ENCODE measurements around the gene HEMK1.

HEMK1 gene

GRCh38 chr3:50557106-50557505, 12.2 kb upstream of the HEMK1 start:
- Histone ChIP-seq H3K27ac (ENCODE audit: low read depth, low read length) (no peak overlapping the region), H3K4me2 (ENCODE audit: low read length) (no peak overlapping the region), H3K4me3 (ENCODE audit: low read length) (no peak overlapping the region), H3K9me3 (ENCODE audit: control insufficient read depth, insufficient read depth, low read length) (no peaks in the 10 kb centered on the region), H3K9me2 (replicated peaks; ENCODE audit: control insufficient read depth, low read length) (no peaks in the 10 kb centered on the region), H3K4me1 (ENCODE audit: control insufficient read depth, low read length) (no peaks in the 10 kb centered on the region), H3F3A (ENCODE audit: control insufficient read depth, insufficient read depth) (no peaks in the 10 kb centered on the region), H3K36me3 (ENCODE audit: control insufficient read depth, low read length) (no peaks in the 10 kb centered on the region), H3K27me3 (ENCODE audit: control insufficient read depth, low read length) (peaks cover 8% of the 10 kb centered on the region; the same call in 1 of the 2 replicates), H3K79me2 (ENCODE audit: control insufficient read depth, low read length) (no peaks in the 10 kb centered on the region), H4K20me1 (ENCODE audit: control insufficient read depth, insufficient read depth, low read depth, low read length) (no peaks in the 10 kb centered on the region)
- TF ChIP-seq EZH2phosphoT487 (IDR thresholded peaks at IDR 0.05; ENCODE audit: borderline replicate concordance, low read length), result no peak
- TF ChIP-seq CTCF (IDR thresholded peaks at IDR 0.05; ENCODE audit: low read depth, low read length, poor library complexity, severe bottlenecking), result no peak

GRCh38 chr3:50557915-50558314, 11.4 kb upstream of the HEMK1 start:
- Histone ChIP-seq H3K4me3 (ENCODE audit: low read length) (no peak overlapping the region), H3K79me2 (ENCODE audit: control insufficient read depth, low read length) (no peaks in the 10 kb centered on the region), H3K9me2 (replicated peaks; ENCODE audit: control insufficient read depth, low read length) (no peaks in the 10 kb centered on the region), H4K20me1 (ENCODE audit: control insufficient read depth, insufficient read depth, low read depth, low read length) (no peaks in the 10 kb centered on the region), H3K9me3 (ENCODE audit: control insufficient read depth, insufficient read depth, low read length) (no peaks in the 10 kb centered on the region), H3F3A (ENCODE audit: control insufficient read depth, insufficient read depth) (no peaks in the 10 kb centered on the region), H3K27me3 (ENCODE audit: control insufficient read depth, low read length) (0 out of 2 replicates have a peak, but pooled peaks cover 6% of the 10 kb centered on the region), H3K36me3 (ENCODE audit: control insufficient read depth, low read length) (no peaks in the 10 kb centered on the region), H3K27ac (ENCODE audit: low read depth, low read length) (no peak overlapping the region), H3K4me2 (ENCODE audit: low read length) (no peak overlapping the region), H3K4me1 (ENCODE audit: control insufficient read depth, low read length) (no peaks in the 10 kb centered on the region)
- TF ChIP-seq CTCF (IDR thresholded peaks at IDR 0.05; ENCODE audit: low read depth, low read length, poor library complexity, severe bottlenecking), result no peak
- TF ChIP-seq EZH2phosphoT487 (IDR thresholded peaks at IDR 0.05; ENCODE audit: borderline replicate concordance, low read length), result no peak

GRCh38 chr3:50559702-50560101, 9.6 kb upstream of the HEMK1 start:
- Histone ChIP-seq H4K20me1 (ENCODE audit: control insufficient read depth, insufficient read depth, low read depth, low read length) (no peaks in the 10 kb centered on the region), H3K4me3 (ENCODE audit: low read length) (no peak overlapping the region), H3K27me3 (ENCODE audit: control insufficient read depth, low read length) (0 out of 2 replicates have a peak, but pooled peaks cover 3% of the 10 kb centered on the region), H3K9me2 (replicated peaks; ENCODE audit: control insufficient read depth, low read length) (no peaks in the 10 kb centered on the region), H3K79me2 (ENCODE audit: control insufficient read depth, low read length) (no peaks in the 10 kb centered on the region), H3K4me2 (ENCODE audit: low read length) (no peak overlapping the region), H3K27ac (ENCODE audit: low read depth, low read length) (no peak overlapping the region), H3K9me3 (ENCODE audit: control insufficient read depth, insufficient read depth, low read length) (no peaks in the 10 kb centered on the region), H3F3A (ENCODE audit: control insufficient read depth, insufficient read depth) (no peaks in the 10 kb centered on the region), H3K4me1 (ENCODE audit: control insufficient read depth, low read length) (no peaks in the 10 kb centered on the region), H3K36me3 (ENCODE audit: control insufficient read depth, low read length) (no peaks in the 10 kb centered on the region)
- no peak for TF ChIP-seq EZH2phosphoT487 (IDR thresholded peaks at IDR 0.05; ENCODE audit: borderline replicate concordance, low read length)
- no peak for TF ChIP-seq CTCF (IDR thresholded peaks at IDR 0.05; ENCODE audit: low read depth, low read length, poor library complexity, severe bottlenecking)

Data from DOHH2 (cell line).